HG03558 (cell line): ENCODE data around the gene SWT1.

ENCODE experiments used
- ATAC-seq: cut with Tn5 transposase; IDR thresholded peaks from one replicate; pipeline ENCODE4 v1.9.1; 2021; ENCODE audit warnings: moderate number of reproducible peaks; ENCODE audit not compliant: unreplicated experiment; ENCODE audit errors: extremely low read depth

The SWT1 gene

DNA sequence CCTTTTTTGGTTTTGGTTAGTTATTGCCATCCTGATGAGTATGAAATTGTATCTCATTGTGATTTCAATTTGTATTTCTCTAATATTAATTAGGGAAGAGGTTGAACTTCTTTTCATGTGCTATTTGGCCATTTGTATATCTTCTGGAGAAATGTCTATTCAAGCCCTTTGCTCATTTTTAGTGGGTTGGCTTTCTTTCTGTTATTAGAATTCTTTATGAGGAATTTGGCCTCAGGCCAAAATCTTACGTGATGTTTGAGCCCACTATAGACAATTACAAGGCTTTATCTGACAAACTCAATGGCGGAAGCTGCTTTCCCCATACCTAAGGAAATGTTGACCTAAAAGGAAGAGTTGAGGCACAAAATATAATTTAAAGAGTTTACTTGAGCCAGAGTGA is 127.1 kb downstream of the SWT1 start:
- ATAC-seq: no peak

DNA sequence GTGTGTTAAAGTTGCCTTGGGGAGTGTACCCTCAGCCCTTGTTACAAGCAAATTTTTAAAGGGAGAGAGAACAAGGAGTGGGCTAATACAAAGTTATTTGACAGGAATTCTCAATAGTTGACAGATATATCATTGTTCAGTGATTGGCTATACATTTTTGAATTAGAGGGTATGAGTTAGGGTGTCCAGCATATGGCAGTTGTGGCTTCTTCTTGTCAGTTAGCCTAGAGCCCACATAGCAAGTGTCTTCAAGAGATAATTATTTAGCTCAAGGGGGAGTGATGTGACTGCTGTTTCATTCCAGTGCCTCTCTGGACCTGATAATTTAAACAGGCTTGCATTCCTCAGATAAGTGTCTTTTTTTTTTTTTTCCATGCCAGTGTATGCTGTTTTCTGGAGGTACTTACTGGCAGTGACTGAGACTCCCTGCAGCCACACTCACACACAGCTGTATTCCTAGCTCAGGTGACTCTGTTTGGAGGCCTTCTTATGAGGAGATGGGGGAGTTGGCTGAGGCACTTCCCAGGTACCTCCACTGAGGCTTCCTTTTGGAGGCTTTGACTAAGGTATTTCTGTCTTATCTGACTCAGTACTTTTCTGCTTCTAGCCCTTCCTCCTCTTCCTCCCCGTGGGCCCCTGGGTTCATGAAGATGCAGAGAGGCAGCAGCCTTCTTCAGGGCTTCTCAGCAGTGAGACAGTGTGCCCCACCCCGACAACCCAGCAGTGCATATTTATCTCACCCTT is 127.7 kb downstream of the SWT1 start:
- no peak for ATAC-seq

DNA sequence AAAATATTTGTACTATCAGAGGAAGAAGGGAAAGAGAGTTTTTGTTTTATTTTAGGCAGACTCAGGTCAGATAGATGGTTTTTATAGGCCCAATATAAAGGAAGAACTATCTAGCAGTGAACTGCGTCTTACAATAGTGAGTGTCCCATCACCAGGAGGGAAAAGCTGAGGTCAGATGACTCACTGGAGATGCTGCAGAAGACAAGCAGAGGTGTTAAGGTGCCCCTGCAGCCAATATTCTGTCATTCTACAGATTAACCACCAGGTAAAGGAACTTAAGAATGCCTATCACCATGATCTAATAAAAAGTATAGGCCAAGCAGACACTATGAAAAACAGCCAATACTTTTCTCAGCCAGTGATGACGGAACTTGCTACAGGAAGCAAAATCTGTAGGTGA is 130.5 kb downstream of the SWT1 start:
- ATAC-seq: no peak

DNA sequence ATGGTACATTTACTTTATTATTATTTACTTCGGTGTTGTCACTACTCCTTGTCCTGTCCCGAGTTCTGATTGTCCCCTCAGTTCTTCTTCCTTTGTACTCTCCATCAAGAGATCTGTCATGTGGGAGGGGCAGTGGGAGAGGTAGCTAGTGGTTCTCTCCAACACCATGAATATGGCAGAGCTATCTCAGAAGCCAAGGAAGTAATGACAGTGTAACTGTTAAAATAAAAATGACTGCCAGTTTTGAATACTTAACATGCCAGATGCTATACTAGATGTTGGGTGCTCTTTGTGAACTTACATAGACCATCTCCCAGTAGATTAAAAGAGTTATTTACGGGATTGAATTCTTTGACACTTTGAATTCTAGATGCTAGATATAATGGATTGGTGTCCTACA is 131.5 kb downstream of the SWT1 start:
- ATAC-seq: no peak

DNA sequence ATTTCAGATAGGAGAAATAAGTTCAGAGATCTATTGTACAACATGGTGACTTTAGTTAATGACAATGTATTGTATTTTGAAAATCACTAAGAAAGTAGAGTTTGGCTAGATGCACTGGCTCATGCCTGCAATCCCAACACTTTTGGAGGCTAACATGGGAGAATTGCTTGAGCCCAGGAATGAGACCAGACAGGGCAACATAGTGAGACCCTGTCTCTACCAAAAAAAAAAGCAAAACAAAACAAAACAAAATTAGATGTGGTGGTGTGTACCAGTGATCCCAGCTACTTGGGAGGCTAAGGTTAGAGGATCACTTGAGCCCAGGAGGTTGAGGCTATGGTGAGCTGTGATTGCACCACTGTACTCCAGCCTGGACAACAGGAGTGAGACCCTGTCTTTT is 132.9 kb downstream of the SWT1 start:
- no peak for ATAC-seq

DNA sequence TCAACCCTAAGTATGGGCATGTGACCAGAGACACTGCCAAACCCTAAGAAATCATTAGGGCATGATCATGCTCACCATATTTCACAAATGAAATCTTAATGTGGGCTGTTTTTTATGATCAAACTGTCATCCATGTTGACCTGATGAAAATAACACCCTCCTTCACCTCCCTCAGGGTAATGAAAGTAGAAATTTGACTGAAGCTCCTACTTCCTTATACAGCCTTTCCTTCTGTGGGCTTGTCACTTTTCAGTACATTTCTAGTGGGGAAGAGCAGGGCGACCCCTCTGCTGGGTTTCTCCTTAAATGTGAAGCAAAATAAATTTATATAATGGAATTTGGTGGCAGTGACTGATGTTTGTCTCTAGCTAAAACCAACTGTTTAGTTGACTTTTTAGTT is 134.2 kb downstream of the SWT1 start:
- no peak for ATAC-seq

DNA sequence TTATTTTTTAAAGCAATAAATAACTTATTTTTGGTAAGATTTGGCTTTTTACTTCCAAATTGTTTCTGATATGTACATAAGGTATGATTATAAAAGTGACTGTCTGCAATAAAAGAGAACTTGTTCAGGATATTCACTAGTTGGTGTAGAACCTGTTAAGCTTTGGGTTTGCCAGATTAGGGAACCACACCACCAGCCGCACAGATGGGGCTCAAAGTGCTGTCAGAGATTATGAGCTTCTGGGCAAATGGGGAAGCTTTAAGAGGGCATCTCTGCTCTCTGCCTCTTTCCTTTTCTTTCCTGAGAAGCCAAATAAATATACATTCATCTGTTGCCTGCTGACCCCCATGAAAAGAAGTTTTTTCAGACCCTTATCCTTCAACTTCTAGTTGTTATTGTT is 134.7 kb downstream of the SWT1 start:
- ATAC-seq: no peak

DNA sequence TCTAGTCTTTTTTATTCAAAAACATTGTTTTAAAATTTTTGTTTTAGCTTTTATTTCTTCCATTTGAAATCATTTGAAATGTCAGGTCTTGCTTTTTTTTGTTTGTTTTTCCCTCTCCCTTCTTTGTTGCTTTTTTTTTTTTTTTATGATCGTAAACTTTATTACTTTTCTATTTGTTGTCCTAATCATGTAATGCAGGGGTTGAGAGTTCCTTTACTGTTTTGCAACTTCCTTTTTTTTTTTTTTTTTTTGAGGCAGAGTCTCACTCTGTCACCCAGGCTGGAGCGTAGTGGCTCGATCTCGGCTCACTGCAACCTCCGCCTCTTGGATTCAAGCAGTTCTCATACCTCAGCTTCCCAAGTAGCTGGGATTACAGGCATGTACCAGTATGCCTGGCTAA is 135.3 kb downstream of the SWT1 start:
- no peak for ATAC-seq

DNA sequence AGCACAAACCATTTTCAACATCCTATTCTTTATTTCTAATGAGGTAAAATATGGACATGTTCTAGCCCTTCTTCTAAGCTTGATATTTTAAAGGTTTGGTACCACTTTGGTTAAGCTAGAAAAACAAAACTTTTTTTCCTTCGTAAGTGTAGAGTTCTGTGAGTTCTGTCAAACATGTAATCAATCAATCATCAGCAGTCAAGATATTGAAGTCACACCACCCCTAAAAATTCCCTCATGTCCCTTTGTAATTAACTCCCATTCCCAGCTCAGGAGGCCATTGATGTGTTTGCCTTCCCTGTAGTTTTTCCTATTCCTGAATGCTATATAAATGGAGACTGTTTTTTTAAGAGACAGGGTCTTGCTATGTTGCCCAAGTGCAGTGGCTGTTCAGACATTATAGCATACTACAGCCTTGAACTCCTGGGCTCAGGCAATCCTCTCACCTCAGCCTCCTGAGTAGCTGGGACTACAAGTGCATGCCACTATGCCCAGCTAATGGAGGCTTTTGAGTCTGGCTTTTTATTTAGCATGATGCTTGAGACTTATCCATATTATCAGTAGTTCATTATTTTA is 137.1 kb downstream of the SWT1 start:
- no peak for ATAC-seq

DNA sequence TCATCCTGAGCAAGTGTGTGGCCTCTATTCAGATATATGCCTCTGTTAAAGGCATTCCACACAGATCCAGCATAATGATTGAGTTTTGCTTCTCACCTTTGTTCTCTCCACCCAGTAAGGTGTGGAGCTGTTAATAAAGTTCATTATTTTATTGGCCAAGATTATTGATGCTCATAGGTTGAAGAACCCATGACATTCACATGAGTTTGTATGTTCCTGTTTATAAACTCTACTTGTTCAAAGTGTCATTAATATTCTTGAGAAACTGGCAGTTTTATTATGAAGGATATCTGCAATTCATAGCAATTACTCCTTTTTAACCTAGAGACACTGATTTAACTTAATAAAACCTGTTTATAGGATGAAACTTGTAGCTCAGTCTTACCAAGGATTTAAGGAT is 138.1 kb downstream of the SWT1 start:
- no peak for ATAC-seq

DNA sequence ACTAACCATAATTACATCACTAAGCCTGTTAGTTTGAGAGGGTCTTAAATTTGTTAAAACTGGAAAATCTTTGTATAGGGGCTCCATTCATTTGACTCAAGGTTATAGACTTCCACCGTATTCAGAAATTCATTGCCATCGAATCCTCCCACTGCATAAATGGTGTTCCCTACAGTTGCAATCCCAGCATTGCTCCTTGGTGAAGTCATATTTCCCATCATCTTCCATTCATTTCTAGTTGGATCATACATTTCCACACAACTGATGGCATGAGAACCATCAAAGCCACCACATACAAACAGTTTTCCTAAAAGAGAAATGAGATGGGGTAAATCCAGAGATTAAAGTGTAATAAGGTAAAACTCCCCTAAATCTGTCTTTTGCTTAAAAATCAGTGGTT is 141.0 kb downstream of the SWT1 start:
- no peak for ATAC-seq

DNA sequence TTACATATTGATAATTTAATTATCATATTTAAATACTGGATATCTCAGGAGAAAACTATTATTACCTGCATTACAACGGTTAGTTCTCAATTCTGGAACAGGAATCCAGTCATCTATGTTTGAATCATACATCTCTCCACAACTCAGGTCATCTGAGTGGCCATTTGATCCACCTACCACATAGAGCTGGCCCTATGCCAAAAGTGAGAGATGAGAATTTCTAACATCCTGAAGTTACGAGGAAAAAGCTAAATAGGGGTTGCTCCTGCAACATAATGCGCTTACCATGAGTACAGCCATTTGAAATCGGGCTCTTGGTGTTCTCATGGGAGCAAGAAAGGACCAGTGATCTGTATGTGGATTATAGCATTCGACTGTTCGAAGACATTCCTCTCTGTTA is 143.2 kb downstream of the SWT1 start:
- ATAC-seq: no peak

DNA sequence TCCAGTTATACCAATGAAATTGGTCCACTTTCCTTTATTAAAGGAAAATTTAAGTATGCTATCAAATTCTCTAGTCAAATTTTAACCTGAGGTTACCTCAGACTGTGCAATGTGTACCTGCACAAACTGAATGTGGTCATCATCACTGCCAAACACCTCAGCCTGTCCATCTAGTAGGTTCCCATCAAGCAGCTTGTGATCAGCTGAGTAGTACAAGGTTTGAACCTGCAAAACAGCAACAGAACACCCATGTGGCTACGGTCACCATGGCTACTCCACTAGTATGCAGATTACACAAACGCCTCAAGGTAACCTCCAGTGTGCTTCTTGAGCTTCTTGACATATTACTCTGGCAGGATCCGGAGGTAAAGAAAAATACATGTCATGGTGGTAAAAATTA is 148.5 kb downstream of the SWT1 start:
- no peak for ATAC-seq

DNA sequence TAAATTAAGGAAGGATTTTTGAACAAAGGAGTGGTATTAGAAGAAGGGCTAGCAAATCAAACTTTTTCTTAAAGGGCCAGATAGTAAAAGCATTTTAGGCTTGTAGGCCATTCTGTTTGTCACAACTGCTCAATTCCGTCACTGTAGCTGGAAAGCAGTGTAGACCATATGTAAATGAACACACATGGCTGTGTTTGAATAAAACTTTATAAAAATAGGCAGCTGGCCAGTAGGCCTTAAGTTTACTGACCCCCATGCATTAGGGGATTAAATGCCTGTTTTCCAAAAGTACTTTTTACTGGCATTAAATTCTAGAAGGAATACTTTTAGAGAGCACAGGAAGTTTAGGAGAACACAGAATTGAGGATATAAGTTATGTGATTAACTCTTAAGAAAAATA is 151.2 kb downstream of the SWT1 start:
- ATAC-seq: no peak

DNA sequence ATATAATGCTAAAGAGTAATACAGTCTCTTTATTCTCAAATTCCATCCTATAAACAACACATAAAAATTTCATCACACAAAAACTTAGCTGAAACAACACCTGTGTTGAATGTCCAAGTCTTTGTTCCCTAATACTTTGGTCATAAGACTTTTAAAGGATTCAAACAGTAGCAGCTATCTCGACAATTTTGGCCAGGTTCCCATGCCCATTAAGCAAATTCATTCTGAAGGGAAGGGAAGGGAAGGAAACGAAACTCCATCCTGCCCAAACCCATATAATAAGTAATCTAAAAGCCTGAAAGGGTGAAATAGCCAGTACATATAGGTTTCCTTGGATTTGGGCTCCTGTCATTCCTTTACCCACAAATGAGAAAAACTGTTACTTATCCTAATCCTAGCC is 152.6 kb downstream of the SWT1 start:
- no peak for ATAC-seq

DNA sequence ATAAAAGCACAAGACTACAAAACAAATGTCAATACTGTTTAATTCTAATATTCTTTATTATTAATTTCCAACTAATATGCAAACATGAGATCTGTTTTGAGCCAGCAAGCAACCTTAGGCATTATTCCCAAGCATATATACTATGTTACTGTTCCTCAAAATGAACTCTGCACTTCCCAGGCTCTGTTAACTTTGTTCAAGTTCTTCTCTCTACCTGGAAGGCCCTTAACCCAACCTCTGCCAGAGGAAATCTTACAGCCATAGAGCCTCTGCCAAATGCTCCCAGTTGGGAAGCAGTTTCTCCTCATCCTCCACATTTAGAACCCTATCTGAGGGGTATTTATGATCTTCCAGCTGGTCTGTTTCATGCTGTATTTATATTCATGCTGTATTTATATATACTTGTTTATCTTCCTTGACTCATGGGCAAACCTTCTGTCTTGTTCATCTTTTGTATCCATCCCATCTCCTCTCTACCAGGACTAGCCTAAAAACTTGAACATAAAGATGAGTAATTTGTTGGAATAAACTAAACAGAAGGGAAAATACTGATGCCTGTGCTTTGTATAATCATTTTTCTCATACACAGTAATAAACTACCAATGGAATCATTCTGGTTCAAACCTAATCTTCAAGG is 154.7 kb downstream of the SWT1 start:
- ATAC-seq: no peak

DNA sequence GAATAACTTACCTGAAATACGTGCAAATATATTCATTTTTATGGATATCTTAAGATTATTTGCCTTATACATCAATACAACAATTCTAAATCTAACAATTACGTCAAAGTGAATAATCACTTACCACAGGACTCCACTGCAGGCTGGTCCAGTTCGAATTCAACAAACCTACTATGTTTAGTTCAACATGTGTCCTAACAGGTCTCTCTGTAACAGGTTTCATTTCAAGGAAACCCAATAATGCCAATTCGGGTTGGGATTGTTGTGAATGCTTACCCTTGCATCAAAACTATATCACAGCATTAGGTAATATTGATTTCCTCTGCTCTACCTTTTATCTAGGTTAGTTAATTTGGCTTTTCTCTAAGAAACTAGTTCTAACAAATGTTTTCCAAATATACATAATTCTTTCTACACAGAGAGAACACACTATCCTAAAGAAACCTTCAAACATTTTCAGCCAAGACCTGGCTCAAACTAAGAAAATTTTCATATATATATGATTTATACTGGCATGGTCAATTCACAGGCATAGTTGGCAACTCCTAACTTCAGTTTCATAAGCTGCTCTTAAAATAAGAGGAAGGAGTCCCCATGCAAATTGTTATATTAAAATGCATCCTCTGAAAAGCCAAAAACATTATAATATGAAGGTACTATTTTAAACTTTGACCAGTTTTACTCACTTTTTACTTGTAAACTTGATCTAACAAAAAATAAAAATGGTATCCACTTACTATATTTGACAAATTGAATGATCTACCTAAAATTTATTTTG is 155.6 kb downstream of the SWT1 start:
- ATAC-seq: no peak

DNA sequence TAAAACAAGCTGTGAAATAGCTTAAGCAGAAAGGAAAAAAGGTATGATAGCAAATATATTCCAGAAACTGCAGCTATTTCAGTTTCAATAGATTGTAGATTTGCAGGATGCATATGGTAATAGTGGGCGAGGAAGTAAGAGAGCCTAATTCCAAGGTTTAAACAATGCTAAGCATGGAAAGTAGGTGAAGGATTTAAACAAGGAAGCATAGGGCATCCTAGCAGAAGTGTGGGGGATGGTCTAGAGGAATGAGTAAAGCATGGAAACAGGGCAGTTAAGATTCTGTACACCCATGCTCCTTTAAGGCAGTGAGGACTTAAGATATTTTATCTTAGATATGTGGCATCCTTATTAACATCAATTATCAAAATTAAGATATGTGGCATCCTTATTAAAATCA is 157.4 kb downstream of the SWT1 start:
- ATAC-seq: no peak

DNA sequence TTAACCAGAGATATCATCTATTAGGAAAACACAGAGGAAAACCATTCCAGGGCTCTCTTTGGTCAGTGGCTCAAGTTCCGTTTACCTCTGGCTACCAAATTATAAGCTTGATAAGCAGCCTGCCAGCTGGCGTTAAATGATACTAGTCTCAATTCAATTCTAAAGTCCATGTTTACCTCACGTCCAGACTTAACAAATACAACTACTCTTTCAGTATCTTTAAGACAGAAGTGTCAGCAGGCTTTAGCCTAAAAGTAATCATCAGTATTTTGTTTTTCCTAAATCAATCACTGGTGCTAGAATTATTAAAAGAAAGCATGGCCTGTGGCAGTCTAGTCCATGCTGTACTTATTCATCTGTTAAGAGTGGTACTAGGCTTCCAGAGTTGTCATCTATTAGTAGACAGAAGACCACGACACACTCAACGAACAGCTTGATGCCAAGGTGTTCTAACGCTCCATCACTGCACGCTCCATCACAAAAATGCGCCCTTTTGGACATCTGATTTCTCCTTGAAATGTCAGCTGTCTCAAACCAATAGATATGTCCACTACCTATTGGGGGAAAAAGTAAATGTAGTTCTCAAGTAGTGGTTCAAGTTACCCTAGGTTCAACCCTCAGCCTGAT is 158.6 kb downstream of the SWT1 start:
- ATAC-seq: no peak

DNA sequence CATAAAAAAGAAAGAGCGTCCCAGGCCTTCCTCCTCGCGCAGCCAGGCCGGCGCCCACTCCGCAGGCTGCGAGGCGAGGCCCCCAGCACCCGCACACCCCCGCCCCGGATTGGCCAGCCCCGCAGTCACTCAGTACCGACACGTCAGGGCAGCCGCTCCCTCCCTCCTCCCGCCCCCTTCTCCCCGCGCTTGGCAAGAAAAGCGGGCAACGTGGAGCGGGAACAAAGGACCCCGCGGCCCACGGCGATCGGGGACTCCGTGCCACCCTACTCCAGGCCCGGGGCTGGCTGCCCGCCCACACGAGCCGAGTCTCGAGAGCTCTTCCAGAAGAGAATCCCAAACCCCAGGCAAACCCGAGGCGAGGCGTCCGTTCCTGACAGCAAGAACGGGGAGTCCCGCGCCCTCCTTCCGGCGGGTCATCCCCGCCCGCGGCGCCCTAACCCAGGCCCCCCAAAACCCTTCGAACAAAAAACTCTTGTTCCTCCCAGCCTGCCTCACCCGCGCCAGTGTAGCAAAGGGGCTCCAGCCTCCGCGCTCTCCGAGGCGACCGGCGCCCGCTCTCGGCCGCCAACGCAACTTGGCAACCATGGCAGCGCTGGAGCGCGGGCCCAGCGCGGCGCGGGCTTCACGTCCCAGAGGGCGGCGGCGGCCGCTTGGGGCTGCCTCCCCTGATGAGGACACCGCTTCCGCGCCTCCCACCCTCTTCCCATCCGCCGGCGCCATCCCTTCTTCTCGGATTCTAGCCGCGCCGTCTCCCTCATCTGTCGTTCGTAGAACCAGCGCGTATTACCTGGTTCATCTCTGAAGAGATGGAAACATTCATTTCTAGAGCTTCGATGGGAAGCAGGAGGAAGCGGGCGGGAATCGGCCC is 159.4 kb downstream of the SWT1 start:
- peak; percentile 25 for ATAC-seq
